Neuronal stem cell (in vitro differentiated cells): ENCODE measurements around the gene SRSF3.
A peak's percentile ranks its signal among the peaks of the same experiment; 100 is the strongest.

Experiments
- DNase-seq: peaks from one replicate; pipeline ENCODE4 v3.0.0-alpha.2; 2013; ENCODE audit warnings: low spot score
- H2AFZ ChIP-seq: one replicate; pipeline ENCODE4 v1.6.1; 2013; ENCODE audit warnings: mild to moderate bottlenecking, low read length, inconsistent platforms
- H2AK5ac ChIP-seq: 2 replicates; pipeline ENCODE4 v1.6.1; 2013; ENCODE audit warnings: low read depth, mild to moderate bottlenecking, inconsistent platforms, low read length, moderate library complexity, mixed read lengths
- H2BK120ac ChIP-seq: 2 replicates; pipeline ENCODE4 v1.6.1; 2013; ENCODE audit warnings: low read depth, mild to moderate bottlenecking, inconsistent platforms, low read length, moderate library complexity, mixed read lengths
- H2BK12ac ChIP-seq: one replicate; pipeline ENCODE4 v1.6.1; 2013; ENCODE audit warnings: low read length, inconsistent platforms
- H2BK15ac ChIP-seq: 2 replicates; pipeline ENCODE4 v1.6.1; 2013; ENCODE audit warnings: mild to moderate bottlenecking, low read length, inconsistent platforms, mixed read lengths
- H2BK5ac ChIP-seq: one replicate; pipeline ENCODE4 v1.6.1; 2013; ENCODE audit warnings: inconsistent platforms, mild to moderate bottlenecking, low read length, moderate library complexity
- H3K14ac ChIP-seq: one replicate; pipeline ENCODE4 v1.6.1; 2013; ENCODE audit warnings: low read length, inconsistent platforms
- H3K18ac ChIP-seq: 2 replicates; pipeline ENCODE4 v1.6.1; 2013; ENCODE audit warnings: low read length, inconsistent platforms
- H3K23ac ChIP-seq: 2 replicates; pipeline ENCODE4 v1.6.1; 2013; ENCODE audit warnings: low read depth, mild to moderate bottlenecking, mixed read lengths, low read length, inconsistent platforms; ENCODE audit not compliant: poor library complexity
- H3K27ac ChIP-seq: replicated peaks from 3 replicates; pipeline ENCODE4 v1.5.1; 2013; ENCODE audit warnings: low read length, inconsistent platforms
- H3K27me3 ChIP-seq, 3 experiments: 2 replicates each; pipeline ENCODE4 v1.6.1; 2013; ENCODE audit warnings: low read length in 3 of 3, mild to moderate bottlenecking in 2 of 3, inconsistent platforms in 1 of 3, low read depth in 1 of 3, mixed read lengths in 1 of 3, moderate library complexity in 1 of 3; ENCODE audit not compliant: control insufficient read depth in 3 of 3, insufficient read depth in 3 of 3
- H3K36me3 ChIP-seq, 2 donors: replicated peaks in 1 of 2; 2 replicates each; pipeline ENCODE4 v1.6.1; 2013; ENCODE audit warnings: low read length in 2 of 2; ENCODE audit not compliant: control insufficient read depth in 2 of 2, insufficient read depth in 2 of 2
- H3K4ac ChIP-seq: 2 replicates; pipeline ENCODE4 v1.6.1; 2013; ENCODE audit warnings: inconsistent platforms, mild to moderate bottlenecking, low read length, moderate library complexity
- H3K4me1 ChIP-seq, 2 donors: 1 replicate in 1 of 2; 2 replicates in 1 of 2; pipeline ENCODE4 v1.6.1; 2013; ENCODE audit warnings: low read length in 2 of 2, low read depth in 1 of 2; ENCODE audit not compliant: control insufficient read depth in 2 of 2, insufficient read depth in 1 of 2
- H3K4me2 ChIP-seq: one replicate; pipeline ENCODE4 v1.6.1; 2013; ENCODE audit warnings: mild to moderate bottlenecking, low read length, inconsistent platforms; ENCODE audit not compliant: insufficient read depth, poor library complexity, severe bottlenecking
- H3K4me3 ChIP-seq, 2 donors: 2 replicates each; pipeline ENCODE4 v1.5.1; 2013; ENCODE audit warnings: low read length in 2 of 2, mild to moderate bottlenecking in 2 of 2, inconsistent platforms in 1 of 2, moderate library complexity in 1 of 2
- H3K79me1 ChIP-seq: one replicate; pipeline ENCODE4 v1.6.1; 2013; ENCODE audit warnings: low read depth, mild to moderate bottlenecking, inconsistent platforms, low read length, moderate library complexity
- H3K9ac ChIP-seq: one replicate; pipeline ENCODE4 v1.6.1; 2013; ENCODE audit warnings: mild to moderate bottlenecking, low read depth, low read length, inconsistent platforms; ENCODE audit not compliant: poor library complexity
- H3K9me3 ChIP-seq, 2 donors: replicated peaks in 1 of 2; 2 replicates each; pipeline versions ENCODE3 to v1.6.1; 2013; ENCODE audit warnings: low read length in 2 of 2, mild to moderate bottlenecking in 2 of 2, inconsistent platforms in 1 of 2, low read depth in 1 of 2, mixed read lengths in 1 of 2, moderate library complexity in 1 of 2; ENCODE audit not compliant: control insufficient read depth in 2 of 2, insufficient read depth in 1 of 2
- H4K8ac ChIP-seq: one replicate; pipeline ENCODE4 v1.6.1; 2013; ENCODE audit warnings: low read depth, mild to moderate bottlenecking, inconsistent platforms, low read length, moderate library complexity
- H4K91ac ChIP-seq: one replicate; pipeline ENCODE4 v1.6.1; 2013; ENCODE audit warnings: low read length, low read depth, mild to moderate bottlenecking, inconsistent platforms; ENCODE audit not compliant: poor library complexity
- WGBS, 2 donors: extraction: QIAGEN DNeasy Blood & Tissue Kit; methylation state at CpG; one replicate each; pipeline ENCODE4 v1.1.7; 2013; ENCODE audit warnings: missing lambda C conversion rate in 2 of 2, mixed read lengths in 1 of 2; ENCODE audit not compliant: insufficient read length in 2 of 2, insufficient replicate concordance in 1 of 2; ENCODE audit errors: extremely low coverage in 2 of 2; 5-methylcytosine and 5-hydroxymethylcytosine counted together

The SRSF3 gene

GRCh38 chr6:36636283-36636682 is 42.1 kb downstream of the SRSF3 start:
- Histone ChIP-seq H3K4me2 (no peak overlapping the region), H2AFZ (no peak overlapping the region), H3K36me3 (no peaks in the 10 kb centered on the region), H4K91ac (no peak overlapping the region), H2BK15ac (peak overlapping the region; percentile 8), H3K27ac (no peak overlapping the region), H3K79me1 (no peaks in the 10 kb centered on the region), H2BK12ac (no peak overlapping the region), H3K23ac (no peak overlapping the region), H2AK5ac (no peak overlapping the region), H3K9ac (no peak overlapping the region), H2BK120ac (no peak overlapping the region), H3K27me3 (no peaks in the 10 kb centered on the region), H3K9me3 (no peaks in the 10 kb centered on the region), H3K14ac (no peak overlapping the region), H3K4ac (no peak overlapping the region), H4K8ac (no peak overlapping the region), H2BK5ac (no peak overlapping the region), H3K4me1 (peaks cover 6 to 13% of the 10 kb centered on the region in 2 donors), H3K18ac (no peak overlapping the region), H3K4me3 (no peak overlapping the region)
- no CpG with 5 or more reads among the region's 5 CpGs for WGBS, 2 donors
- no peak for DNase-seq

GRCh38 chr6:36636687-36637418 is 42.7 kb downstream of the SRSF3 start:
- H3K27ac ChIP-seq, result no peak overlapping the region
- no peaks in the 10 kb centered on the region for H3K27me3 ChIP-seq
- no peak overlapping the region for H2BK5ac ChIP-seq
- no peak overlapping the region for H2AK5ac ChIP-seq
- H4K91ac ChIP-seq, result no peak overlapping the region
- H2BK15ac ChIP-seq, result peak overlapping the region; percentile 8
- H2AFZ ChIP-seq, result peak overlapping the region; percentile 2
- H2BK120ac ChIP-seq, result no peak overlapping the region
- H3K23ac ChIP-seq, result no peak overlapping the region
- no peak overlapping the region for H3K4me3 ChIP-seq
- no peaks in the 10 kb centered on the region for H3K79me1 ChIP-seq
- no peaks in the 10 kb centered on the region for H3K36me3 ChIP-seq
- no peak overlapping the region for H3K18ac ChIP-seq
- no peak overlapping the region for H3K9ac ChIP-seq
- H3K4me2 ChIP-seq, result no peak overlapping the region
- no peak overlapping the region for H3K4ac ChIP-seq
- H2BK12ac ChIP-seq, result no peak overlapping the region
- peaks cover 5 to 13% of the 10 kb centered on the region in 2 donors for H3K4me1 ChIP-seq
- H4K8ac ChIP-seq, result no peak overlapping the region
- no peaks in the 10 kb centered on the region for H3K9me3 ChIP-seq
- WGBS, 2 donors, result no CpG with 5 or more reads among the region's 12 CpGs
- no peak overlapping the region for H3K14ac ChIP-seq
- DNase-seq, result no peak

- no peak overlapping the region for H3K4ac ChIP-seq
- H3K27ac ChIP-seq, result no peak overlapping the region
- no peak overlapping the region for H2AK5ac ChIP-seq
- H2BK5ac ChIP-seq, result no peak overlapping the region
- H2BK120ac ChIP-seq, result no peak overlapping the region
- no peak overlapping the region for H2BK12ac ChIP-seq
- no peak overlapping the region for H3K4me2 ChIP-seq
- no peak overlapping the region for H3K4me3 ChIP-seq
- no peak overlapping the region for H3K9ac ChIP-seq
- no peaks in the 10 kb centered on the region for H3K27me3 ChIP-seq
- no peaks in the 10 kb centered on the region for H3K79me1 ChIP-seq
- no peak overlapping the region for H2AFZ ChIP-seq
- H3K36me3 ChIP-seq, result no peaks in the 10 kb centered on the region
- no peak overlapping the region for H3K14ac ChIP-seq
- WGBS, 2 donors, result no CpG with 5 or more reads among the region's 3 CpGs
- no peaks in the 10 kb centered on the region for H3K9me3 ChIP-seq
- H3K23ac ChIP-seq, result no peak overlapping the region
- H4K91ac ChIP-seq, result no peak overlapping the region
- H3K4me1 ChIP-seq, result peaks cover 7 to 16% of the 10 kb centered on the region in 2 donors
- H3K18ac ChIP-seq, result no peak overlapping the region
- H2BK15ac ChIP-seq, result no peak overlapping the region
- no peak overlapping the region for H4K8ac ChIP-seq
- DNase-seq, result no peak
Observed at GRCh38 chr6:36638579-36638978, 44.4 kb downstream of the SRSF3 start.

GRCh38 chr6:36639171-36639808 is 45.1 kb downstream of the SRSF3 start:
- Histone ChIP-seq H3K9me3 (no peaks in the 10 kb centered on the region), H3K4ac (no peak overlapping the region), H3K79me1 (no peaks in the 10 kb centered on the region), H2BK15ac (peak overlapping the region; percentile 3), H3K36me3 (no peaks in the 10 kb centered on the region), H3K14ac (no peak overlapping the region), H2AFZ (no peak overlapping the region), H2BK12ac (no peak overlapping the region), H3K27me3 (no peaks in the 10 kb centered on the region), H3K4me1 (peaks cover 8 to 16% of the 10 kb centered on the region in 2 donors), H3K18ac (no peak overlapping the region), H3K9ac (no peak overlapping the region), H4K91ac (no peak overlapping the region), H3K23ac (no peak overlapping the region), H3K4me2 (no peak overlapping the region), H4K8ac (no peak overlapping the region), H3K4me3 (no peak overlapping the region), H3K27ac (no peak overlapping the region), H2BK120ac (no peak overlapping the region), H2AK5ac (no peak overlapping the region), H2BK5ac (no peak overlapping the region)
- WGBS, 2 donors, result no CpG with 5 or more reads among the region's 11 CpGs
- DNase-seq, result no peak
